Right kidney (tissue), 1 donor: Measurements from ENCODE around the gene ZSCAN4.

Experiments used
- DNase-seq: peaks from one replicate; pipeline ENCODE4 v3.0.0-alpha.2; 2016

The ZSCAN4 gene

GRCh38 chr19:57682226-57682766 lies 13.6 kb downstream of the ZSCAN4 start:
- no peak for DNase-seq

GRCh38 chr19:57686727-57687126 lies 18.0 kb downstream of the ZSCAN4 start:
- no peak for DNase-seq

GRCh38 chr19:57687363-57688010 lies 18.8 kb downstream of the ZSCAN4 start:
- DNase-seq = no peak

DNA sequence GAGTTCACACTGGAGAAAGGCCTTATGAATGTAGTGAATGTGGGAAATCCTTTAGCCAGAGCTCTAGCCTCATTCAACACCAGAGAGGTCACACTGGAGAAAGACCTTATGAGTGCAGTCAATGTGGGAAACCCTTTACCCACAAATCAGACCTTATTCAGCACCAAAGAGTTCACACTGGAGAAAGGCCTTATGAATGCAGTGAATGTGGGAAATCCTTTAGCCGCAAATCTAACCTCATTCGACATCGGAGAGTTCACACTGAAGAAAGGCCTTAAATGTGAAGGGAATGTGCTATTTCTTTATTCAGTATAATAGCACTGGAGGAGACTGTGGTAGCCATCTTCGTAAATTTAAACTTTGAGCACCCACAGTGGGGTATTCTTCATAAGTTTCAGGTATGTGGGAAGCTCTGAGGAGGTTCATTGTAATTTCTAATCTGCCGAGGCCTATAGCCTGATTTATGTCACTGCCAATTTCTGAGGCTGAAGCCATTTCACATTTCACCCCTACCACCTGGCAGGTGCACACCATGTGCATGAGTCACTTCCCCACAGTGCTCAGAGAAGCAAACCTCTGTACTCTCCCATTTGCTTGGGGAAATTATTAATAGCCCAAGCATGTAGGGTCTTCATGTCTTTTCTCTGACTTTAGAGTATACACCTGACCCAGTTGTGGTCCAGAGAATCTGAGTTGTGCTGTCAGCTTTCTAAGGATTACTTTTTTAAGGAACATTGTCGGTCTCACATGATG lies 19.5 kb downstream of the ZSCAN4 start:
- no peak for DNase-seq

DNA sequence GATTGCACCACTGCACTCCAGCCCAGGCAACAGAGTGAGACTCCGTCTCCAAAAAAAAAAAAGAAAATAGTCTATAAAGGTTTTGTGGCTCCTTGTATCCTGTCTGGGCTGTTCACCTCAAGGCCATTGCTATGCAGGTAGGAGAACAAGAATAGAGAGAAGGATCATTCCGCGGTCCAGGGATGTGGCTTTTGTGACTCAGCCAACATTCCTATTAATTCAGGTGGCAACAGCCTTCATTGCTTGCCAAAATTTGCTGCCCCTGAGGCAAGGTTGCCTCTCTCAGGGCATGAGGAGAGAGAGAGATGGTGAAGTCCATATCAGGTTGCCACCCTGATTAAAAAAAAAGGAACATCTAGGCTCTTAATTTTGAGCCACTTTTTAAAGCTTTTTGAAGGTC lies 21.0 kb downstream of the ZSCAN4 start:
- no peak for DNase-seq

DNA sequence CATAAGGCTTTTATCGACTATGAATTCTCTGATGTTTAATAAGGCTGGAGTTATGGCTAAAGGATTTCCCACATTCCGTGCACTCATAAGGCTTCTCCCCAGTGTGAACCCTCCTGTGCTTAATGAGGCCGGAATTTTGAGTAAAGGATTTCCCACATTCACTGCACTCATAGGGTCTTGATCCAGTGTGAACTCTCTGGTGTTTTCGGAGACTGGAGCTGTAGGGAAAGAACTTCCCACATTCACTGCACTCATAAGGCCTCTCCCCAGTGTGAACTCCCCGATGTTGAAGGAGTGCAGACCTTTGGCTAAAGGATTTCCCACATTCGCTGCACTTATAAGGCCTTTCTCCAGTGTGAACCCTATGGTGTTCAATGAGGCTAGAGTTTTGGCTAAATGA lies 32.9 kb downstream of the ZSCAN4 start:
- no peak for DNase-seq

GRCh38 chr19:57706346-57706745 lies 37.6 kb downstream of the ZSCAN4 start:
- no peak for DNase-seq

DNA sequence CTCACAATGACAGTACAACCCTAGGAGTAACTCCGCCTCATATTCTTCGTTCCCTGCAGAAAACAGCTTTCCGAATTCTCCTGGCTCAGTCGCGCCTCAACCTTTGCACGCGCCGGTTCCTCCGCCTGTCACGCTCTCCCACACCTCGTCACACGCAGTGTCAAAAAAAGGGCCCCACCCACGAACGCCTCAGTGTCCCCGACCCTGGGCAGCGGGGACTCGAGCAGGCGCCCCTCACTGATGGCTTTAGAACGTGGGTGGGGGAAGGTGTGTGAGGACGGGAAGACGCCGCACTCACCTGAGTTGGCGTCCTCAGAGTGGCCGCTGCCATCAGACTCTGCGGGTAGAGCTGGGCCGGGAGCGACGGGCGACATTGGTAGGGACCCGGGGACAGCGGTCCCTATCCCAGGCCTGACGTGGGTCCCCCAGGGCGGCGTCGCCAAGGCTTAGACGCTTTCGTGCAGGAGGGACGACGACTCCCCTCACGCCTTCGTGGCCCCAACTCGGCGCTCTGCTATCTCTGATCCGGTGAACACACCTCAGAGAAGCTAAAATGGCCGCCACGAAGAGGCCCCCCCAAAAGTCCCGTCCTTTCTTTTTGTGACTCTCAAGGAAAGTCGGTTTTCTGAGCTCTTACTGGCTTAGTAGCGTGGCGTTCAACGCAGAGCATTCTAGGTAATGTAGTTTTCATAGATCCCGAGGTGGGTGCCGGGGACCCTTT lies 40.1 kb downstream of the ZSCAN4 start, which contains the start of gene ZNF154:
ZNF154 (minus strand) TSS at position 564 of the 721 bp plus-strand sequence; CDS start at position 331, 233 bp downstream.
- peak; percentile 96 for DNase-seq

- DNase-seq = no peak
Measured at GRCh38 chr19:57709616-57710015, 40.9 kb downstream of the ZSCAN4 start.

GRCh38 chr19:57712222-57712621 lies 43.5 kb downstream of the ZSCAN4 start:
- DNase-seq = no peak

DNA sequence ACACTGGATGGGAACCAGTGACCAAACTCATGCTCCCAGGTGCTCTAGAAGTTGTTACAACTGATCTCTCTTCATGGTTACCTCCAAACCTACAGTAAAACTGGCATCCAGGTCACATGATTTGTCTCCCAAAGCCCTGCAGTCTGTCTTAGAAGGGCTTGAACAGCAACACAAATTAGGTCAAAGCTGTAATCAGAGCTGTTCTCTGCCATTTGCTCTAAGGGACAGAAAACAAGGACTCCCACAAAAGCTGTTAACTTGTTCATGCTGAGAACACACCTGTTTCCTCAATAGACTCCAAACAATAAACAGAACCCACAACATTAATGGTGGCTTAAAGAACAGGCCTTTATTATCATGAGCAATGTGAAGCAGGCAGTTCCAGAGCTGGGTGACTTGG lies 50.7 kb downstream of the ZSCAN4 start:
- DNase-seq = no peak

DNA sequence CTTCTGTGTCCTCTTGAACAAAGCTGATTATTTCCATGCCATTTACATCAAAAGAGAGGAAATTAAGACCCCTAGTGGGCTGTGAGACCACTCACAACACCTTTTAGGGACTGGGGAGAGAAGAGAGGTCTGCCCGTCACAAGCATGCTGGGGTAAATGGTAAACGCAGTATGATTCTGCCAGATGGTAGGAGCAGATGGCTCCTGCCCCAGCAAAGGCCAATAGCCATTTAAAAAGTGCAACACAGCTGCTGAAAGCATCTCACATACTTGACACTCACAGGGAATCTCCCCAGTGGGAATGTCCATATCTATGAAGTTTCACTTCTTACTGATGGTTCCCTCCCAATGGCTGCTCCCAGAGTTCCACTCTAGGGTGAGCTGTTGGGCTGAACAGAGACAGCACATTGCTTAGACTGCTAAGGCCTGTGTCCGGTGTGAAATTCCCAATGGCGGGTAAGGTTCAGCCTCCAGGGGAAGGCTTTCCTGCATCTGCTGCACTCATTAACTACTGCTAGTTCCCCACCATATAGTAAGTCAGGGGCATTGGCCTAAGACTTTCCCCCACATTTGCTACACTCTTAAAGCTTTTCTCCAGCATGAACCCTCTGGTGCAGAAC lies 51.3 kb downstream of the ZSCAN4 start:
- no peak for DNase-seq

DNA sequence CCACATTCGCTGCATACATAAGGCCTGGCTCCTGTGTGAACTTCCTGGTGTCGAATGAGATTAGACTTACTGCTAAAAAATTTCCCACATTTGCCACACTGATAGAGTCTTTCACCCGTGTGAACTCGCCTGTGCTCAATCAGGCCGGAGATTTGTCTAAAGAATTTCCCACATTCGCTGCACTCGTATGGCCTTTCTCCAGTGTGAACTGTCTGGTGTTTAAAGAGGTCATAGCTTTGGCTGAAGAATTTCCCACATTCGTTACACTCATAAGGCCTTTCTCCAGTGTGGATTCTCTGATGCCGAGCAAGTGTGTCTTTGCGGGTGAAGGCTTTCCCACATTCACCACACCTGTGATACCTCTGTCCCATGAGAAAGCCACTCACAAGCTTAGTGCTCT lies 52.1 kb downstream of the ZSCAN4 start:
- DNase-seq = no peak
